Retina (tissue), 1 donor: ENCODE measurements around the gene ZNF33A.
"Not testable (repeated sequence)": the region's sequence is repeated elsewhere in the genome, so short reads cannot be mapped to it uniquely, and the experiment has no call there.

Source experiments
- DNase-seq: peaks from one replicate; pipeline ENCODE4 v3.0.0-alpha.2; 2016

Gene ZNF33A

GRCh38 chr10:38010119-38010903 is at the start of gene ZNF33A:
TSS of gene ZNF33A (plus strand) at chr10:38010675. CDS start at chr10:38012342, 1,667 bp downstream.
- DNase-seq = peak; percentile 91

GRCh38 chr10:37965006-37965405 is 45.5 kb upstream of the ZNF33A start:
- no peak for DNase-seq

DNA sequence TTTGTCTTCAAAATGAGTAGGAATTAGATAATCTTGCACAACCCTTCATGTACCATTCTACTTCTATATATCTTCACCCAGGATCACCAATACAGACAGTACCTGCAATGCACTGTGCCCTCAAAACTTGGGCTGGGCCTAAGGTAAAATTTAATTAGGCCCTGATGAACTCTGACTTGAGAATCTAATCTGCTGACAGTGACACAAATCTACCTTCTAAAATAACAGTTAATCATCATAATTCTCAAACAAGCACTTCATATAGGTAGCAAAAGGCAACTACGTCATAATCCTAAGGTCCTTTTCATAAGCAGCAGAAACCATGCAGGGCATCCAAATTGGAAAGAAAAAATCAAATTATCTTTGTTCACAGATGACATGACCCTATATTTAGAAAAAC is 38.1 kb upstream of the ZNF33A start:
- no peak for DNase-seq

DNA sequence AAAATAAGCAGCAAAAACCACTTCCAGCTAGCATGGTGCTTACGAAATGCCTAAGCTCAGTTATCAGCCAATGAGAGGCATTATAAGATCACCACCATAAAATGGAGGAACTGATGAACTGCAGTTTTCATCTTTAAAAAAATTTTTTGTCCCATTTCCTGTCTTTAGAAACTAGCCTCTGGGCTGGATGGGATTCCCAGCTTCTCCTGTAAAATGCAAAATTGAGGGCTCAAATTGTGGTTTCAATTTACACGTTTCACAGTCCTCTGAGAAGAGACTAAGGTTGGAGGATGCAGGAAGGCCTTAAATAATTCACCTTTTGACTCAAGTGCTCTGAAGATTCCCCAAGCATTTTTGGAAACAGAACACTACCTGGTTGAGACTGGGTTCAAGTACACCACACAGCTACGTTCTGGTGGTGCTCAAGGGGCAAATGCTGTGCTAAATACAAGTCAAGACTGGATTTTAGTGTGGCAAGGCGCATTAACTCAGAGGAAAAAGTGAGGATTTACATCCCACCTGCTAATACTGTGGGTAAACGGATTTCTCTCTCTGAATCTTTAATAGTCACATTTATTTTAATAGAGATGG is 35.0 kb upstream of the ZNF33A start:
- DNase-seq = no peak

DNA sequence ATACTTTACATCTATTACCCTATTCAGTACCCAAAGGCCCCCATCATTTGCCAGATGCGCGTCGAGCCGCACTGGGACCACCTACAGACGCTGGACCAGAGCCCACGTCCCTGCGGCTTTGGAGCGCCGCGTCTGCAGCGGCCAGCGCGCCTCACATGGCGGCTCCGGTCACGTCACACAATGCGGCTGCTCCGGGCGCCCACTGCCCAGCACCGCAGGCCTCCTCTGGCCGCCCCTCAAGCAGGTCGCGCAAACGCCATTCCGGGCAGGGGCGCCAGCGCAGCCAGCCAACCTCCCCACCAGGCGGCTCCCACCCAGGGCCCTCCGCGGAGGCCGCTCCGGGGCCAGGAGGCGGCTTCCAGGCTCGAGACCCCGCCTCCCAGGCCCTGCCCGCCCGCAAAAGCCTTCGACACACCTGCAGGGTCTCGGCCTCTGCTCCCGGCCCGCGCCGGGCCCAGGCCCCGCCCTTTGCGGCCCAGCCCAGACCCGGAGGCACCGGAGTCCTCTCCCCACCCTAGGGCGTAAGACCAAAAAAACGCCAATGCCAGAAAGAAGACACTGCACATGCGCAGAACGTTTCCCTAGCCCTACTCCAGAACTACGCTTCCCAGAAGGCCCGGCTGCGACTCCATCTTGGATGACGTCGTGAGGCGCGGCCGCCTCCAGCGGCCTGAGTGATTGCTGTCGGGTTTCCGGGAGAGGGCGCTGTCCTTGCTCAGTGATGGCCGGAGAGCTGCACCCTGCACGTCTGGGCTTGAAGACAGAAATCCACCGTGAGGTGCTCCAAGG is 34.2 kb upstream of the ZNF33A start, which contains the start of gene ZNF25:
Gene ZNF25 (minus strand): TSS at position 557 of the 789 bp plus-strand sequence. CDS start 4,925 bp downstream, outside the sequence.
- peak; percentile 99 for DNase-seq

DNA sequence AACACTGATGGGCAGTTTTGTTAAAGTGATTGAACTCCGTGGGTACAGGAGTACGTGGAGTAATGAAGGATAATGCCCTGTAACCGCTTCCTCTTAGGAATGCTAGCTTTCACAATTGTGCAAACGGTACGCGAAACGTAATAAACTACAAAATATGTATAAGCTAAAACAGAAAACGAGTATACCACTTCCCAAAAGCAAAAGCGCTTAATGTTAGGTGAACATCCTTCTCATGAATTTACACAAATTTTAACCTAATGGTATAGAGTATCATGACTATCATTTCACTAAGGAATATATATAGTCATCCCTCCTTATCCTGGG is 33.6 kb upstream of the ZNF33A start:
- no peak for DNase-seq

DNA sequence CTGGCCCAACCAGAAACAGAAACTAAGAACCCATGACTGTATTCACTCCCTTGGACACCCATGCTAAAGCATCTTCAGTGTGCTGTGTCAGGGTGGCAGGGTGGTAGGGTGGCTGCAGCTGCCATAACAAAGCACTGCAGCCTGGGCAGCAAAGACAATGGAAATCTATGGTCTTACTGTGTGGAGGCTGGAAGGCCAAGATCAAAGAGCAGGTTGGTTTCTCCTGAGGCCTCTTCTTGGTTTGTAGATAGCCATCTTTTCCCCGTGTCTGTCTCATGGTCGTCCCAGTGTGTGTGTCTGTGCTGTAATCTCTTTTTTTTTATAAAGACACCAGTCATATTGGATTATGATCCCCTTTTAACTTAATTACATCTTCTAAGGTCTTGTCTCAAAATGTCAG is 18.8 kb upstream of the ZNF33A start:
- no peak for DNase-seq

DNA sequence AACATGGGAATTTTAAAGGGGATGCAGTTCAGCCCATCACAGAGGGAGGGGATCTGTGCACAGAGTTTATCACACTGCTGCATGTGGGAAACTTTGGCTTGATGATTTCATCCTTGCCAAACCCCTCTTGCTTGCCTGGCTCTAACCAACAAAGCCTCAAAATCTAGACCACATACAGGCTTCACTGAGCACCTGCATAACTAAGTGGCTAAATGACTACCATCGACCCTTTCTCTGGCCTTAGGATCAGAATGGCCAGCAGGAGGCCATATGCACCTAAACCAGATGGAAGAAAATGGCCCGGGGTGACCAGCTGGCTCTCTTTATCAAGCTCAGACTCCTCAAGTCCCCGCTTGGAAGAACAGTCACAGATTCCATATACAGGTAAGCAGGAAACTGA is 18.4 kb upstream of the ZNF33A start:
- no peak for DNase-seq

- DNase-seq = not testable (repeated sequence)
These were observed 11.6 kb upstream of the ZNF33A start for GRCh38 chr10:37998920-37999319.

- not testable (repeated sequence) for DNase-seq
These were observed 10.0 kb upstream of the ZNF33A start for GRCh38 chr10:38000474-38000873.

- no peak for DNase-seq
These were observed 7.4 kb upstream of the ZNF33A start for GRCh38 chr10:38003026-38003425.

DNA sequence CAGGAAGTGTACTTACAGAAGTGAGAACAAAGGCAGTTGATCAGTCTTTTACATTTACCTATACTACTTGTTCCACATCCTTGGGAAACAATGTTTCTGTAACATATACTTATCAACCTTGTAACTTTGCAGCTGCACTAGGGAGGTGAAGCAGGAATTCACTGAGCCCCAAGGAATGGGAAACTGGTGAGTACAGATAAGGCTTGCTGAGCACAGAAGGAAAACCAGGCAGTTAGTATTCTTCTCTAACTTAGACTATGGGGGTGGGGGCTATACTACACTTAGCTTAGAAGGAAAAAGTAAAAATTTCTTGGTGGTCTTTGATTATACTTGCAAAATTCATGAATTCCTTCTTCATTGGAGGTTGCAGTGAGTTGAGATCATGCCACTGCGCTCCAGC is 6.9 kb upstream of the ZNF33A start:
- DNase-seq = no peak

GRCh38 chr10:38007551-38007950 is 2.9 kb upstream of the ZNF33A start:
- DNase-seq = no peak

DNA sequence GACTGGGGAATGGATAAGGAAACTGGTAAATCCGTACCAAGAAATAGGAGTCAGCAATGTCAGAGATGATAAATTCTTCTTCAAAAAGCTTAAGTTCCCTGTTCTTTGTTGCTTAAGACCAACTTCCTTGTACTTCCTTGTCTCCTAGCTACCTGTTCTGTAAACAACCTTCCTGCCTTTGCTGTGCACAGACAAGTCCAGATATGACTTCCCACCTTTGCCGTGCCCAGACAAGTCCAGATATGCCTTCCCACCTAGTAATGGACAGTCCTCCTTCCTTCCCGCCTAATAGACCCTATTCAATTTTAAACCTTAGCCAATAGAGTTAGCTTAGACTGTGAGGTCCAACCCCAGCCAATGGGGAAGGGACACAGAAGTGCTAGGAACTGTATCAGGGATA is 2.5 kb upstream of the ZNF33A start:
- no peak for DNase-seq

DNA sequence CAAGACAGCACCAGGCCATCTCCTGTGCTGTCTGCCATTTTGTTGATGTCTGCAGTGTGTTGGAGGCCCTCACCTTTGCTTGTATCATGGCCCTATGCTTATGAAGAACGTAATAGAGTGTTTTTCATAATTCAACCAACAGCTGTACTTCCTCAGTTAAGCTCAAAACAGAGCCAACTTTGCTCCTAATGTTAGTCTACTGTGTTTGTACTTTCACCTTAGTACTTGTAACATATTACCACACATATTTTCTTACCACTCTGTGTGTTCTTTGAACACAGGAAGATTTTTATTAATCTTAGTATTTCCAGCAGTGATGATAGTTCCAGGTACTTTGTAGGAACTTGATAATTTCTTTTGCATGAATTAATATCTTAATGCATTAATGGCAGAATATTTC is 5.9 kb downstream of the ZNF33A start:
- DNase-seq = no peak

DNA sequence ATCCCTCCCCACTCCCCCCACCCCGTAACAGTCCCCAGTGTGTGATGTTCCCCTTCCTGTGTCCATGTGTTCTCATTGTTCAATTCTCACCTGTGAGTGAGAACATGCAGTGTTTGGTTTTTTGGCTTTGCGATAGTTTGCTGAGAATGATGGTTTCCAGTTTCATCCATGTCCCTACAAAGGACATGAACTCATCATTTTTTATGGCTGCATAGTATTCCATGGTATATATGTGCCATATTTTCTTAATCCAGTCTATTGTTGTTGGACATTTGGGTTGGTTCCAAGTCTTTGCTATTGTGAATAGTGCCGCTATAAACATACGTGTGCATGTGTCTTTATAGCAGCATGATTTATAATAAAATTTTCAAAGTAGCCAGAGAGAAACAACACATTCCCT is 8.6 kb downstream of the ZNF33A start:
- not testable (repeated sequence) for DNase-seq

GRCh38 chr10:38025283-38025682 is 14.8 kb downstream of the ZNF33A start:
- DNase-seq = no peak

DNA sequence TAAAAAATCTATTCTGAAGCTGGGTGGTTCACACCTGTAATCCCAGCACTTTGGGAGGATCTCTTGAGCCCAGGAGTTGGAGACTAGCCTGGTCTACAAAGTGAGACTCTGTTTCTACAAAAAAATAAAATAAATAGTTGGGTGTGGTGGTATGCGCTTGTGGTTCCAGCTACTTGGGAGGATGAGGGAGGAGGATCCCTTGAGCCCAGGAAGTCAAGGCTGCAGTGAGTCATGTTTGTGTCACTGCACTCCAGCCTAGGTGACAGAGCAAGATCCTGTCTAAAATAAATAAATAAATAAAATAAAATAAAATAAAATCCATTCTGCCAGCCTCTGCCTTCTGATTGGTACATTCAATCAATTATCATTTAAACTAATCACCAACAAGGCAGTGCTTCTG is 17.5 kb downstream of the ZNF33A start:
- no peak for DNase-seq

DNA sequence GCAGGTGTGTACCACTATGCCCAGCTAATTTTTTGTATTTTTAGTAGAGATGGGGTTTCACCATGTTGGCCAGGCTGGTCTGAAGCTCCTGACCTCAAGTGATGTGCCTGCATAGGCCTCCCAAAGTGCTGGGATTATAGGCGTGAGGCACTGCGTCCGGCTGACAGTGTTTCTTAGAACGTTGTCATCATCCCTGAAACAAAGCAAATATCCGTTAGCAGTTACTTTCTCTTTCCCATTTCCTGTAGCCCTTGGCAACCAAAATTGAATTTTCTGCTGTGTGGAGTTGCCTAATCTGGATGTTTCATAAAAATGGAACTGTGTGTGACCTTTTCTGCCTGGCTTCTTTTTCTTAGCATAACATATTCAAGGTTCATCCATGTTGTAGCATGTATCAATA is 22.4 kb downstream of the ZNF33A start:
- DNase-seq = no peak

- DNase-seq = no peak
These were observed 27.8 kb downstream of the ZNF33A start for GRCh38 chr10:38038107-38038931.

- DNase-seq = no peak
These were observed 28.4 kb downstream of the ZNF33A start for GRCh38 chr10:38038932-38039245.

GRCh38 chr10:38043516-38043915 is 33.0 kb downstream of the ZNF33A start:
- no peak for DNase-seq

DNA sequence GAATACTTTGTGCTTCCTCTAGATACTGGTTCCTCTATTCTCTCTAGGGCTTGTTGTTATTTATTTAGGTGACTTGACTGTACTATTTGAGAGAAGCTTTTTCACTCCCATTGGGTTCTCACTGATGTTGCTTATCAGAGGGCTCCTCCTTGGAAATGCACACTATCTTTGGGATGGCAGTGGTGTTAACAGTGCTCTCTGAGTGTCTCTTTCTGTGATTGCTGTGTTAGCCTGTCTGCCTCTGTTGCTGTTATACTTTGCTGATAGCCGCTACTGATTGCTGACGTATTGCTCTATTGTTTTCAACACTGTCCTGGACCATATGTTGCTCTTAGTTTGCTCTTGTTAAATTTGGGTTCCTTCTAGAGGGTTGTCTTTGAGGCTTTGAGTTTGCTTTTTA is 34.7 kb downstream of the ZNF33A start:
- DNase-seq = no peak
